Skeletal muscle satellite cell (primary cell): Measurements from ENCODE around the gene RAB5A. TPM values are rescaled to one million over a fixed set of nuclear protein-coding genes. Genes with fewer than 3 reads are reported as not detected.
"Not testable (repeated sequence)": the region's sequence is repeated elsewhere in the genome, so short reads cannot be mapped to it uniquely, and the experiment has no call there.

Experiments
- H3K27me3 ChIP-seq: 2 replicates; pipeline ENCODE4 v1.7.0; 2013; ENCODE audit warnings: low read length; ENCODE audit not compliant: control insufficient read depth, insufficient read depth
- H3K36me3 ChIP-seq: 2 replicates; pipeline ENCODE4 v1.7.0; 2013; ENCODE audit warnings: mild to moderate bottlenecking, control low read depth, low read length; ENCODE audit not compliant: insufficient read depth
- H3K4me1 ChIP-seq: 2 replicates; pipeline ENCODE4 v1.7.0; 2013; ENCODE audit warnings: low read length; ENCODE audit not compliant: control insufficient read depth, insufficient read depth
- H3K4me2 ChIP-seq: 2 replicates; pipeline ENCODE4 v1.7.0; 2013; ENCODE audit warnings: mild to moderate bottlenecking, low read length
- H3K4me3 ChIP-seq: 2 replicates; pipeline ENCODE4 v1.7.0; 2013; ENCODE audit warnings: low read length
- H3K9ac ChIP-seq: 2 replicates; pipeline ENCODE4 v1.7.0; 2013; ENCODE audit warnings: mild to moderate bottlenecking, low read depth, low read length, moderate library complexity
- H3K9me3 ChIP-seq: replicated peaks from 2 replicates; pipeline ENCODE4 v1.7.0; 2013; ENCODE audit warnings: mild to moderate bottlenecking, control low read depth, low read length
- small RNA-seq: library from RNA; depleted of rRNA; stranded (forward); fragments of <200 nt; gene quantifications from one replicate; pipeline ENCODE3, GENCODE V24; 2012

Gene RAB5A

GRCh38 chr3:20031939-20032338, 85.0 kb downstream of the RAB5A start:
- H3K4me3 ChIP-seq, H3K9ac ChIP-seq, H3K4me2 ChIP-seq, H3K9me3 ChIP-seq, H3K36me3 ChIP-seq, H3K4me1 ChIP-seq, H3K27me3 ChIP-seq: not testable (repeated sequence)

Small RNAs within 50 kb of the gene (small RNA-seq; reads per million reads assigned to genes)
- gene RNU4-85P (not detected), gene RPL39P18 (not detected)
